SK-N-SH (cell line): ENCODE data around the gene NDUFV2.

Experiments
- MAX ChIP-seq: IDR thresholded peaks from 2 replicates; pipeline ENCODE4 v1.4.0; 2012; ENCODE audit warnings: low read depth
- TF ChIP-seq, protein P1 (sequence below): fragments of 200-600 bp; sonication (generic); IDR thresholded peaks from 2 replicates; pipeline ENCODE4 v1.6.1; 2017; ENCODE audit warnings: antibody characterized with exemption, mild to moderate bottlenecking, moderate library complexity

DNA sequence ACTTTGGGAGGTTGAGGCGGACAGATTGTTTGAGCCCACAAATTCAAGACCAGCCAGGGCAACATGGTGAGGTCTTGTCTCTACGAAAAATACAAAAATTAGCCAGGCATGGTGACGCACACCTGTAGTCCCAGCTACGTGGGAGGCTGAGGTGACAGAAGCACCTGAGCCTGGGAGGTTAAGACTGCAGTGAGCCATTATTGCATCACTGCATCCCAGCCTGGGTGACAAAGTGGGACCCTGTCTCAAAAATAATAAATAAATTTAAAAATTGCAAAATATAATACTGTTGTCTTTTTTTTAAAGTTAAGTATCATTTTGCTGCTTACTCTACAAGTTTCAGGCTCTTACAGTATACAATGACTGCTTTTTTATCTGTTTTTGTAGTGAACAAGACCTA, 30.1 kb downstream of the NDUFV2 start:
- no peak for TF ChIP-seq MAX
- TF ChIP-seq, protein P1, sequence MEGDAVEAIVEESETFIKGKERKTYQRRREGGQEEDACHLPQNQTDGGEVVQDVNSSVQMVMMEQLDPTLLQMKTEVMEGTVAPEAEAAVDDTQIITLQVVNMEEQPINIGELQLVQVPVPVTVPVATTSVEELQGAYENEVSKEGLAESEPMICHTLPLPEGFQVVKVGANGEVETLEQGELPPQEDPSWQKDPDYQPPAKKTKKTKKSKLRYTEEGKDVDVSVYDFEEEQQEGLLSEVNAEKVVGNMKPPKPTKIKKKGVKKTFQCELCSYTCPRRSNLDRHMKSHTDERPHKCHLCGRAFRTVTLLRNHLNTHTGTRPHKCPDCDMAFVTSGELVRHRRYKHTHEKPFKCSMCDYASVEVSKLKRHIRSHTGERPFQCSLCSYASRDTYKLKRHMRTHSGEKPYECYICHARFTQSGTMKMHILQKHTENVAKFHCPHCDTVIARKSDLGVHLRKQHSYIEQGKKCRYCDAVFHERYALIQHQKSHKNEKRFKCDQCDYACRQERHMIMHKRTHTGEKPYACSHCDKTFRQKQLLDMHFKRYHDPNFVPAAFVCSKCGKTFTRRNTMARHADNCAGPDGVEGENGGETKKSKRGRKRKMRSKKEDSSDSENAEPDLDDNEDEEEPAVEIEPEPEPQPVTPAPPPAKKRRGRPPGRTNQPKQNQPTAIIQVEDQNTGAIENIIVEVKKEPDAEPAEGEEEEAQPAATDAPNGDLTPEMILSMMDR: no peak
